Hepatocyte (in vitro differentiated cells): ENCODE measurements around the gene NEU4. TPM values are rescaled to one million over a fixed set of nuclear protein-coding genes. Genes with fewer than 3 reads are reported as not detected.

Source experiments
- DNase-seq: peaks from one replicate; pipeline ENCODE4 v3.0.0-alpha.2; 2016; ENCODE audit warnings: low spot score
- H2AFZ ChIP-seq: fragments of 200-600 bp; sonication (generic); 2 replicates; pipeline ENCODE4 v1.6.0; 2016; ENCODE audit warnings: antibody characterized with exemption, mild to moderate bottlenecking
- H3K27ac ChIP-seq: fragments of 200-600 bp; sonication (generic); 2 replicates; pipeline ENCODE4 v1.5.1; 2016; ENCODE audit warnings: mild to moderate bottlenecking
- H3K27me3 ChIP-seq: fragments of 200-600 bp; sonication (generic); 2 replicates; pipeline ENCODE4 v1.6.1; 2016
- H3K36me3 ChIP-seq: fragments of 200-600 bp; sonication (generic); replicated peaks from 2 replicates; pipeline ENCODE4 v1.5.1; 2016; ENCODE audit warnings: low read depth; ENCODE audit not compliant: insufficient read depth
- H3K4me1 ChIP-seq: fragments of 200-600 bp; sonication (generic); 2 replicates; pipeline ENCODE4 v1.5.1; 2016; ENCODE audit warnings: mild to moderate bottlenecking, moderate library complexity; ENCODE audit not compliant: insufficient read depth
- H3K4me2 ChIP-seq: fragments of 200-600 bp; sonication (generic); 2 replicates; pipeline ENCODE4 v1.6.0; 2016
- H3K4me3 ChIP-seq: fragments of 200-600 bp; sonication (generic); 2 replicates; pipeline ENCODE4 v1.5.1; 2016; ENCODE audit warnings: mild to moderate bottlenecking
- H3K79me2 ChIP-seq: fragments of 200-600 bp; sonication (generic); 2 replicates; pipeline ENCODE4 v1.6.0; 2017; ENCODE audit warnings: mild to moderate bottlenecking
- H3K9me2 ChIP-seq: fragments of 200-600 bp; sonication (generic); replicated peaks from 2 replicates; pipeline ENCODE4 v1.6.0; 2017; ENCODE audit warnings: mild to moderate bottlenecking; ENCODE audit not compliant: insufficient read depth
- H3K9me3 ChIP-seq: fragments of 200-600 bp; sonication (generic); 2 replicates; pipeline ENCODE4 v1.5.1; 2016; ENCODE audit warnings: low read depth, mild to moderate bottlenecking
- H4K20me1 ChIP-seq: fragments of 200-600 bp; sonication (generic); 2 replicates; pipeline ENCODE4 v1.6.0; 2016; ENCODE audit warnings: mild to moderate bottlenecking; ENCODE audit not compliant: insufficient read depth, poor library complexity, severe bottlenecking
- CTCF ChIP-seq: fragments of 200-600 bp; sonication (generic); IDR thresholded peaks from 2 replicates; pipeline ENCODE4 v1.5.1; 2016; ENCODE audit warnings: antibody characterized with exemption, mild to moderate bottlenecking; ENCODE audit not compliant: poor library complexity
- EZH2 ChIP-seq: fragments of 200-600 bp; sonication (generic); IDR thresholded peaks from 2 replicates; pipeline ENCODE4 v1.6.1; 2016; ENCODE audit warnings: antibody characterized with exemption, mild to moderate bottlenecking, borderline replicate concordance
- EZH2phosphoT487 ChIP-seq: fragments of 200-600 bp; sonication (generic); IDR thresholded peaks from one replicate; pipeline ENCODE4 v1.6.1; 2018; ENCODE audit warnings: antibody characterized with exemption, mild to moderate bottlenecking, low read depth, moderate library complexity; ENCODE audit not compliant: unreplicated experiment, severe bottlenecking
- WGBS: methylation state at CpG from one replicate; pipeline ENCODE4 v1.1.6; 2016; ENCODE audit warnings: low lambda C conversion rate; ENCODE audit errors: missing lambda C conversion rate; 5-methylcytosine and 5-hydroxymethylcytosine counted together
- polyA plus RNA-seq: library from polyadenylated mRNA; unstranded; fragments of >200 nt; fragmentation: Nextera tagmentation; extraction: Ambion mirVana; gene quantifications from 2 replicates; pipeline ENCODE4 v1.2.1, GENCODE V29; 2016
- total RNA-seq: library from RNA; depleted of rRNA; stranded (reverse); fragments of >200 nt; gene quantifications from 2 replicates; pipeline ENCODE4 v1.2.3, GENCODE V29; 2014

The NEU4 gene
- total and polyA plus RNA-seq, 2 experiments from 2014 or later = 6.8 to 10.2 TPM

- H3K27me3 ChIP-seq = no peaks in the 10 kb centered on the region
- peak overlapping the region; percentile 41 for H3K4me2 ChIP-seq
- no peak for DNase-seq
- no peaks in the 10 kb centered on the region for H4K20me1 ChIP-seq
- no peaks in the 10 kb centered on the region for H3K9me3 ChIP-seq
- WGBS = 92% methylated on average over 9 of the region's 10 CpGs
- H3K9me2 ChIP-seq = no peaks in the 10 kb centered on the region
- H3K27ac ChIP-seq = peak overlapping the region; percentile 23
- H2AFZ ChIP-seq = no peak overlapping the region
- TF ChIP-seq EZH2 (no peak), EZH2phosphoT487 (no peak), CTCF (no peak)
- no peaks in the 10 kb centered on the region for H3K36me3 ChIP-seq
- no peaks in the 10 kb centered on the region for H3K79me2 ChIP-seq
- H3K4me3 ChIP-seq = no peak overlapping the region
- H3K4me1 ChIP-seq = peaks cover 7% of the 10 kb centered on the region
These were observed 51.4 kb downstream of the NEU4 start for GRCh38 chr2:241860184-241861078.

GRCh38 chr2:241861264-241861663, 52.3 kb downstream of the NEU4 start:
- Histone ChIP-seq H4K20me1 (no peaks in the 10 kb centered on the region), H2AFZ (no peak overlapping the region), H3K36me3 (no peaks in the 10 kb centered on the region), H3K9me3 (no peaks in the 10 kb centered on the region), H3K27ac (no peak overlapping the region), H3K9me2 (no peaks in the 10 kb centered on the region), H3K4me3 (no peak overlapping the region), H3K79me2 (no peaks in the 10 kb centered on the region), H3K27me3 (no peaks in the 10 kb centered on the region), H3K4me2 (no peak overlapping the region), H3K4me1 (peaks cover 7% of the 10 kb centered on the region)
- 93% methylated on average over 1 of the region's 1 CpG for WGBS
- TF ChIP-seq EZH2phosphoT487 (no peak), EZH2 (no peak), CTCF (no peak)
- no peak for DNase-seq

- no peak for DNase-seq
- 81% methylated on average over 8 of the region's 8 CpGs for WGBS
- Histone ChIP-seq H3K9me2 (no peaks in the 10 kb centered on the region), H4K20me1 (no peaks in the 10 kb centered on the region), H3K27me3 (no peaks in the 10 kb centered on the region), H3K36me3 (no peaks in the 10 kb centered on the region), H3K4me3 (no peak overlapping the region), H3K4me1 (peaks cover 7% of the 10 kb centered on the region), H2AFZ (no peak overlapping the region), H3K79me2 (no peaks in the 10 kb centered on the region), H3K27ac (no peak overlapping the region), H3K4me2 (no peak overlapping the region), H3K9me3 (no peaks in the 10 kb centered on the region)
- TF ChIP-seq CTCF = no peak
- TF ChIP-seq EZH2 = no peak
- TF ChIP-seq EZH2phosphoT487 = no peak
These were observed 53.1 kb downstream of the NEU4 start for GRCh38 chr2:241862093-241862492.
